ENCODE data around the gene RAD50.

DNA sequence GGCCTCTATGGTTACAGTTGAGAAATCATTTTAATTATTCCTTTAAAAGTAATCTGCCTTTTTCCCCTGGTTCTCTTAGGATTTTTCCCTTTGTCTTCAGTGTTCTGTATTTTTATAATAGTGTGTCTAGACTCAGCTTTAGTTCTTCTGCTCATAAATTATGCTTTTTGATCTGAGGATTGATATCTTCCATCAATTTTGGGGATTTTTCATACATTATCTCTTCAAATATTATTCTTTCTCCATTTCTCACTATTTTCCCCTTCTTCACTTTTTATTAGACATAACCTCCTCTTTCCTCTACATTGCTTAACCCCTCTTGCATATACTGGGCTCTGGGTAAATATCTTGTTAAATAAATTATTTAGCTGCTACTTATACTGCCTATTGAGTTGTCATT lies 64.9 kb downstream of the RAD50 start:
- TF ChIP-seq ESRRA (IDR thresholded peaks at IDR 0.05; ENCODE audit: low read length): no peak
- TF ChIP-seq POU2F2 (IDR thresholded peaks at IDR 0.05; ENCODE audit: borderline replicate concordance, low read depth, low read length): no peak
- no peak for TF ChIP-seq POLR2A (IDR thresholded peaks at IDR 0.05; ENCODE audit: low read depth, low read length)
- TF ChIP-seq, protein P1, sequence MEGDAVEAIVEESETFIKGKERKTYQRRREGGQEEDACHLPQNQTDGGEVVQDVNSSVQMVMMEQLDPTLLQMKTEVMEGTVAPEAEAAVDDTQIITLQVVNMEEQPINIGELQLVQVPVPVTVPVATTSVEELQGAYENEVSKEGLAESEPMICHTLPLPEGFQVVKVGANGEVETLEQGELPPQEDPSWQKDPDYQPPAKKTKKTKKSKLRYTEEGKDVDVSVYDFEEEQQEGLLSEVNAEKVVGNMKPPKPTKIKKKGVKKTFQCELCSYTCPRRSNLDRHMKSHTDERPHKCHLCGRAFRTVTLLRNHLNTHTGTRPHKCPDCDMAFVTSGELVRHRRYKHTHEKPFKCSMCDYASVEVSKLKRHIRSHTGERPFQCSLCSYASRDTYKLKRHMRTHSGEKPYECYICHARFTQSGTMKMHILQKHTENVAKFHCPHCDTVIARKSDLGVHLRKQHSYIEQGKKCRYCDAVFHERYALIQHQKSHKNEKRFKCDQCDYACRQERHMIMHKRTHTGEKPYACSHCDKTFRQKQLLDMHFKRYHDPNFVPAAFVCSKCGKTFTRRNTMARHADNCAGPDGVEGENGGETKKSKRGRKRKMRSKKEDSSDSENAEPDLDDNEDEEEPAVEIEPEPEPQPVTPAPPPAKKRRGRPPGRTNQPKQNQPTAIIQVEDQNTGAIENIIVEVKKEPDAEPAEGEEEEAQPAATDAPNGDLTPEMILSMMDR (IDR thresholded peaks at IDR 0.05 in 2 of 3, conservative IDR thresholded peaks at IDR 0.05 in 1 of 3; ENCODE audit: control insufficient read depth in 2 of 3, extremely low read depth in 1 of 3, insufficient read depth in 1 of 3, low read depth in 3 of 3, low read length in 3 of 3): no peak
- TF ChIP-seq IKZF1 (conservative IDR thresholded peaks at IDR 0.05): no peak
- no peak for TF ChIP-seq JUND (IDR thresholded peaks at IDR 0.05; ENCODE audit: low read depth, low read length)
- TF ChIP-seq E2F8 (IDR thresholded peaks at IDR 0.05; ENCODE audit: low read depth, partially characterized antibody): no peak
- TF ChIP-seq SP1 (IDR thresholded peaks at IDR 0.05; ENCODE audit: low read depth, low read length): no peak
- TF ChIP-seq, protein P2, sequence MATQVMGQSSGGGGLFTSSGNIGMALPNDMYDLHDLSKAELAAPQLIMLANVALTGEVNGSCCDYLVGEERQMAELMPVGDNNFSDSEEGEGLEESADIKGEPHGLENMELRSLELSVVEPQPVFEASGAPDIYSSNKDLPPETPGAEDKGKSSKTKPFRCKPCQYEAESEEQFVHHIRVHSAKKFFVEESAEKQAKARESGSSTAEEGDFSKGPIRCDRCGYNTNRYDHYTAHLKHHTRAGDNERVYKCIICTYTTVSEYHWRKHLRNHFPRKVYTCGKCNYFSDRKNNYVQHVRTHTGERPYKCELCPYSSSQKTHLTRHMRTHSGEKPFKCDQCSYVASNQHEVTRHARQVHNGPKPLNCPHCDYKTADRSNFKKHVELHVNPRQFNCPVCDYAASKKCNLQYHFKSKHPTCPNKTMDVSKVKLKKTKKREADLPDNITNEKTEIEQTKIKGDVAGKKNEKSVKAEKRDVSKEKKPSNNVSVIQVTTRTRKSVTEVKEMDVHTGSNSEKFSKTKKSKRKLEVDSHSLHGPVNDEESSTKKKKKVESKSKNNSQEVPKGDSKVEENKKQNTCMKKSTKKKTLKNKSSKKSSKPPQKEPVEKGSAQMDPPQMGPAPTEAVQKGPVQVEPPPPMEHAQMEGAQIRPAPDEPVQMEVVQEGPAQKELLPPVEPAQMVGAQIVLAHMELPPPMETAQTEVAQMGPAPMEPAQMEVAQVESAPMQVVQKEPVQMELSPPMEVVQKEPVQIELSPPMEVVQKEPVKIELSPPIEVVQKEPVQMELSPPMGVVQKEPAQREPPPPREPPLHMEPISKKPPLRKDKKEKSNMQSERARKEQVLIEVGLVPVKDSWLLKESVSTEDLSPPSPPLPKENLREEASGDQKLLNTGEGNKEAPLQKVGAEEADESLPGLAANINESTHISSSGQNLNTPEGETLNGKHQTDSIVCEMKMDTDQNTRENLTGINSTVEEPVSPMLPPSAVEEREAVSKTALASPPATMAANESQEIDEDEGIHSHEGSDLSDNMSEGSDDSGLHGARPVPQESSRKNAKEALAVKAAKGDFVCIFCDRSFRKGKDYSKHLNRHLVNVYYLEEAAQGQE (IDR thresholded peaks at IDR 0.05; ENCODE audit: low read depth, low read length): no peak
- no peak for TF ChIP-seq CBFB (IDR thresholded peaks at IDR 0.05; ENCODE audit: low read depth)
- no peak for TF ChIP-seq KAT2A (conservative IDR thresholded peaks at IDR 0.05; ENCODE audit: control insufficient read depth, low read depth, low read length)
- no peak for TF ChIP-seq TAF1 (IDR thresholded peaks at IDR 0.05; ENCODE audit: borderline replicate concordance, low read depth, low read length)

Data from GM12878 (cell line).